Measurements from ENCODE around the gene SPOCK2. TPM values are rescaled to one million over a fixed set of nuclear protein-coding genes. Genes with fewer than 3 reads are reported as not detected.

SPOCK2 gene
- total and polyA plus RNA-seq, 2 of the 4 experiments (the other 2 are of a cell fraction): 0.02 TPM; not detected in 1

DNA sequence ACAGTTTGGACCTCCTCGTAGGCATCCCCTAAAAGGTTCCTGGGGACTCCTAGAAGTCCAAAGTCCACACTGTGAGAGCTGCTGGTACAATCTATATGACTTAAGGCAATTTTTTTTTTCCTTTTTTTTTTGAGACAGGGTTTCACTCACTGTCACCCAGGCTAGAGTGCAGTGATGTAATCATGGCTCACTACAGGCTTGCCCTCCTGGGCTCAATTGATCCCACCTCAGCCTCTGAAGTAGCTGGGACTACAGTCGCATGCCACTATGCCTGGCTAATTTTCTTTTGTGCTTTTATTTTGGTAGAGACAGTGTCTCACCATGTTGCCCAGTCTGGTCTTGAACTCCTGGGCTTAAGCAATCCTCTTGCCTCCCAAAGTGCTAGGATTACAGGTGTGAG is 4.6 kb upstream of the SPOCK2 start:
- ChIA-PET CTCF (no interaction called here), POLR2A (ENCODE audit: unreplicated experiment) (no interaction called here)
- no peak overlapping the region for H2AK9ac ChIP-seq (replicated peaks; ENCODE audit: low read depth, low read length, poor library complexity)
- H3K4me1 ChIP-seq (ENCODE audit: control insufficient read depth, insufficient read depth, low read length): peaks cover 5% of the 10 kb centered on the region
- peaks cover 3% of the 10 kb centered on the region; the same call in 1 of the 2 replicates for H3K9me1 ChIP-seq (ENCODE audit: insufficient read depth, low read length)
- H3K36me3 ChIP-seq (ENCODE audit: control insufficient read depth, insufficient read depth, low read length): 0 out of 2 replicates have a peak, but pooled peaks cover 3% of the 10 kb centered on the region
- intact Hi-C loops (cut with micrococcal nuclease): no loop called here
- H3K4me3 ChIP-seq (ENCODE audit: insufficient read depth, low read depth, low read length): no peak overlapping the region
- in situ Hi-C loops (cut with MboI; ENCODE audit: low sequenced_read_pairs): no loop called here
- ATAC-seq (ENCODE audit: low read depth) (no peak), DNase-seq (no peak)
- no peak overlapping the region for H4K8ac ChIP-seq (ENCODE audit: low read depth in 2 of 2, low read length in 2 of 2)
- no peak overlapping the region for H3K9ac ChIP-seq (ENCODE audit: low read depth, low read length)
- no peak overlapping the region for H3K27ac ChIP-seq (ENCODE audit: insufficient read depth, low read length)
- H2BK20ac ChIP-seq (ENCODE audit: low read depth, low read length): no peak overlapping the region
- H3K56ac ChIP-seq (ENCODE audit: extremely low read depth, insufficient read depth, low read length): no peak overlapping the region
- no TSS peak for BruUV-seq (replicated peaks)
- no peak overlapping the region for H2AK5ac ChIP-seq (ENCODE audit: low read depth, low read length)
- TF ChIP-seq MAFK (IDR thresholded peaks at IDR 0.05; ENCODE audit: low read depth, low read length): no peak
- no peak for TF ChIP-seq RCOR1 (IDR thresholded peaks at IDR 0.05; ENCODE audit: insufficient replicate concordance, low read length)
- TF ChIP-seq POLR2A (IDR thresholded peaks at IDR 0.05; ENCODE audit: low read depth, low read length): no peak
- TF ChIP-seq NFE2L2 (IDR thresholded peaks at IDR 0.05; ENCODE audit: low read depth, low read length): no peak
- TF ChIP-seq ELK1 (IDR thresholded peaks at IDR 0.05; ENCODE audit: borderline replicate concordance, low read depth, low read length): no peak
- H2BK5ac ChIP-seq (ENCODE audit: low read depth, low read length, poor library complexity, severe bottlenecking): no peak overlapping the region
- H3K9me3 ChIP-seq (ENCODE audit: control insufficient read depth, insufficient read depth, low read length): no peaks in the 10 kb centered on the region
- H4K5ac ChIP-seq (ENCODE audit: low read depth, low read length): no peak overlapping the region
- H4K91ac ChIP-seq (ENCODE audit: insufficient read depth, low read depth, low read length): no peak overlapping the region
- no peak overlapping the region for H3K14ac ChIP-seq (replicated peaks; ENCODE audit: low read depth, low read length)
- H3K18ac ChIP-seq (ENCODE audit: low read depth, low read length): no peak overlapping the region
- no peak overlapping the region for H3K4ac ChIP-seq (ENCODE audit: low read depth, low read length)
- dilution Hi-C loops (cut with HindIII; ENCODE audit: low sequenced_read_pairs, unreplicated experiment): no loop called here
- H3K4me2 ChIP-seq (ENCODE audit: low read depth, low read length): no peak overlapping the region
- H4K20me1 ChIP-seq (ENCODE audit: insufficient read depth, low read length): peaks cover under 1% of the 10 kb centered on the region
- H2AFZ ChIP-seq (replicated peaks; ENCODE audit: low read length, poor library complexity): no peak overlapping the region
- peaks cover 23% of the 10 kb centered on the region for H3K27me3 ChIP-seq (ENCODE audit: control insufficient read depth, insufficient read depth, low read length)
- H2BK120ac ChIP-seq (ENCODE audit: low read depth, low read length): no peak overlapping the region
- WGBS, 2 experiments (ENCODE audit: extremely low coverage in 2 of 2, insufficient read length in 1 of 2): no CpG with 5 or more reads among the region's 2 CpGs
- H3K23ac ChIP-seq (ENCODE audit: low read depth, low read length): no peak overlapping the region
- no peak overlapping the region for H2BK15ac ChIP-seq (ENCODE audit: low read depth, low read length)
- no peaks in the 10 kb centered on the region for H3K79me1 ChIP-seq (ENCODE audit: low read depth in 1 of 2, low read length in 2 of 2)
